SU-DHL-6 (cell line): ENCODE results near the gene COL24A1.

Source experiments
- EZH2phosphoT487 ChIP-seq: fragments of 200-600 bp; sonication (generic), shearing (Covaris generic); conservative IDR thresholded peaks from 2 replicates; pipeline ENCODE4 v1.6.1; 2018; ENCODE audit warnings: mild to moderate bottlenecking, antibody characterized with exemption, low read length, moderate library complexity, mixed read lengths
- TF ChIP-seq, protein P1 (sequence below): fragments of 200-600 bp; sonication (generic); IDR thresholded peaks from one replicate; pipeline ENCODE4 v1.5.1; 2017; ENCODE audit warnings: antibody characterized with exemption, mild to moderate bottlenecking, low read length, moderate library complexity; ENCODE audit not compliant: insufficient read depth, poor library complexity, severe bottlenecking

DNA sequence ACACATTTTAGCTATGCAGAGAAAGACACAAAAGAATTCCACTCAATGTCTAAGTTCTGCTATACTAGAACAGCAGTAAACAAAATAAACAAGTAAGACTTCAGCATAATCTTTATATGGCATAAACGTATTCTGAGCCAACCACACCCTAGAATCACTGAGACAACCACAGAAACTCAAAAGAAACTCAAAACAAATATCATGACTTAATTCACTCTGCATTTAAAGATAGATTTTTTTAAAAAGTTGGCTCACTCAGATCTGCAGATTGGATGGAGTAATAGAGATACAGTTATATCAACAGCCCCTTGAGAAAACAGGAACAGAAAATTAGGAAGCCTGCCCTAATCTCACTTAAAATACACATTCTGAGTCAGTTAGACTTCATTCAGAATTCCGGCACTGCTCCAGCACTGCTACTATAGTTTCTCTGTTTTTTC lies 95.0 kb downstream of the COL24A1 start:
- TF ChIP-seq, protein P1, sequence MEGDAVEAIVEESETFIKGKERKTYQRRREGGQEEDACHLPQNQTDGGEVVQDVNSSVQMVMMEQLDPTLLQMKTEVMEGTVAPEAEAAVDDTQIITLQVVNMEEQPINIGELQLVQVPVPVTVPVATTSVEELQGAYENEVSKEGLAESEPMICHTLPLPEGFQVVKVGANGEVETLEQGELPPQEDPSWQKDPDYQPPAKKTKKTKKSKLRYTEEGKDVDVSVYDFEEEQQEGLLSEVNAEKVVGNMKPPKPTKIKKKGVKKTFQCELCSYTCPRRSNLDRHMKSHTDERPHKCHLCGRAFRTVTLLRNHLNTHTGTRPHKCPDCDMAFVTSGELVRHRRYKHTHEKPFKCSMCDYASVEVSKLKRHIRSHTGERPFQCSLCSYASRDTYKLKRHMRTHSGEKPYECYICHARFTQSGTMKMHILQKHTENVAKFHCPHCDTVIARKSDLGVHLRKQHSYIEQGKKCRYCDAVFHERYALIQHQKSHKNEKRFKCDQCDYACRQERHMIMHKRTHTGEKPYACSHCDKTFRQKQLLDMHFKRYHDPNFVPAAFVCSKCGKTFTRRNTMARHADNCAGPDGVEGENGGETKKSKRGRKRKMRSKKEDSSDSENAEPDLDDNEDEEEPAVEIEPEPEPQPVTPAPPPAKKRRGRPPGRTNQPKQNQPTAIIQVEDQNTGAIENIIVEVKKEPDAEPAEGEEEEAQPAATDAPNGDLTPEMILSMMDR, result no peak
- TF ChIP-seq EZH2phosphoT487, result no peak
